CD4-positive, alpha-beta T cell treated with Interleukin-15 for 1 hour (primary cell): Measurements from ENCODE around the gene MTMR3.

Source experiments
- DNase-seq: peaks from one replicate; pipeline ENCODE4 v3.0.0-alpha.2; 2020

Gene MTMR3

GRCh38 chr22:29917052-29917902 lies 34.3 kb downstream of the MTMR3 start:
- no peak for DNase-seq

- DNase-seq: no peak
These were observed 42.4 kb downstream of the MTMR3 start for GRCh38 chr22:29925402-29925801.

GRCh38 chr22:29926057-29926456 lies 43.1 kb downstream of the MTMR3 start:
- DNase-seq: no peak

DNA sequence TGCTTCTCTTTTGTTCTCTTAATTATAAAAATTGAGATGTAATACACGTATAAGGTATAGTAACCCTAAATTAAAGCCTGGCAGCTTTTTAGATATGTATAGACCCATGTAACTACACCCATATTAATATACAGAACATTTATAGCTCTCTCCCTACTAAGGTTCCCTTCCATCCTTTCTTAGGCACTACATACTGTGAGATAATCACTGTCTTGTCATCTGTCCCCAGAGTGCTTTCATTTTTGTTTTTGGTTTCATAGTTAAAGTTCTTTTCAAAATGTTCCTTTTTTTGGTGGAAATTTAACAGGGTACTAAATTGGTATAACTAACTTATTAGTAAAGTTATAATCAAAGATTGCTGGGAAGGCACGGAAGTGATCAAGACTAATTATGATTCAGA lies 49.2 kb downstream of the MTMR3 start:
- no peak for DNase-seq

- DNase-seq: no peak
These were observed 50.6 kb downstream of the MTMR3 start for GRCh38 chr22:29933619-29934018.

DNA sequence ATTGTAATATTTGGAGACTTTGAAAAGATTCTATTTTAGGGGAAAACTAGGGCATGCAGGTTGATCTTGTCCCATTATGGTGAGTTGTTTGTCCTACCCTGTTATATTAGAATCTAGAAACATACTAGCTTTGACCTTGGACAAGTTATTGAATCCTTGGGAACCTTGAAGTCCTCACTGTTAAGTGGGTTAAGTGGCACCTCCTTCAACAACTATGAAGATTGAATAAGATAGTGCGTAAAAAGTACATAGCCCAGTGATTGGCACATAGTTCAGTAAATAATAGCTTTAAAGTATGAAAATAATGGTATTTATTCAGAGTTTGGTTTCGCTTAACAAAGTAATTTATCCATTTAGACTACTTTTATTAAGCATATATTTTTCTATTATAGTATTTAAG lies 51.6 kb downstream of the MTMR3 start:
- DNase-seq: no peak

GRCh38 chr22:29936186-29936585 lies 53.2 kb downstream of the MTMR3 start:
- no peak for DNase-seq

DNA sequence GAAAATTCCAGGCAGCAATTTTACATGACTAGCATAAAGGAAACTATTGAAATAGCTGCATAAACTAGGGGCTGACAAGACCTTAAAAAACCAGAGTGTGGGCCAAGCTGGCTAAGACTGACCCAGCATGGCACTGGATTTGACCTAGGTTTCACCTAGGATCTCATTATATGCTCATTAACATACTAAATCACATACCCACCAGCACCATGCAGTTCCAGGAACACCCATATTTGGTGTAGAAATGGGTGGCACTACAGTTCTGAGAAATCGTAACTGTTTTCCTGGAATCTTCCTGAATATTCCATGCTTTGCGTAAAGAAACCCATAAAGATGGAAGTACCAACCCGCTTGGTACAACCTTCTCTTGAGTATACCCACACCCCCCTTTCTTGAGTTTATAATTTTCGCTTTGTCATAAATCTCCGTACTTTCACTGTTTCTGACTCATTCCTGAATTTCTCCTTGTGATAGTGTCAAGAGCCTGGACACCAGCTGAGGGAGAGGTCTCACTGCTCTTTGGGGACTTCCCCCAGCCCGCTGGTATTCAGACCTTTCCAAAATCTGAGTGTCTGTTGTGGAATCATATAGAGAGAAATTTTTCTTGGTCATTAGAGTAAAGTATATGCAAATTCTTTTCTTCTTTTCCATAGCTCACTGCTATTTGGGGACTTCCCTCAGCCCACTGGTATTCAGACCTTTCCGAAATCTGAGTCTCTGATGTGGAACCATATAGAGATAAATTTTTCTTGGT lies 55.1 kb downstream of the MTMR3 start:
- no peak for DNase-seq

GRCh38 chr22:29940526-29940925 lies 57.6 kb downstream of the MTMR3 start:
- DNase-seq: no peak

- no peak for DNase-seq
These were observed 61.4 kb downstream of the MTMR3 start for GRCh38 chr22:29944339-29944738.

- no peak for DNase-seq
These were observed 62.5 kb downstream of the MTMR3 start for GRCh38 chr22:29945435-29945834.

DNA sequence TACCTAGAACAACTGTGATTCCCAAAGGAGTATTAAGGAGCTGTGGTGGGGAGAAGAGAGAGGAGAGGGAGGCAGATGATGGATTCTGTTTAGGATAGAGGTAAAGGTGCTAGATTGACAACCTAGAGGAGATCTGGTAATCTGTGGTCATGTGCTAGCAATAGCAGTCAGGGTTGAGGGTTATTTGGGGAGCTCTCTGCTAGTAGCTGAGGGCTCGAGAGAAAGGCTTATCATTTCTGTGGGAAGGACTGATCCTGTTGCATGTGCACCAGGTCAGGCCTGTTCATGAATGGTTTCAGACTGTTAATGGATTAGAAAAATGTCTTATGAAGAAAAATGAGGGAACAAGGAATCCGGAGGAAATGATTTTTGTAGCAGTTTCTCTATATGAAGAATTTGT lies 63.2 kb downstream of the MTMR3 start:
- DNase-seq: no peak

DNA sequence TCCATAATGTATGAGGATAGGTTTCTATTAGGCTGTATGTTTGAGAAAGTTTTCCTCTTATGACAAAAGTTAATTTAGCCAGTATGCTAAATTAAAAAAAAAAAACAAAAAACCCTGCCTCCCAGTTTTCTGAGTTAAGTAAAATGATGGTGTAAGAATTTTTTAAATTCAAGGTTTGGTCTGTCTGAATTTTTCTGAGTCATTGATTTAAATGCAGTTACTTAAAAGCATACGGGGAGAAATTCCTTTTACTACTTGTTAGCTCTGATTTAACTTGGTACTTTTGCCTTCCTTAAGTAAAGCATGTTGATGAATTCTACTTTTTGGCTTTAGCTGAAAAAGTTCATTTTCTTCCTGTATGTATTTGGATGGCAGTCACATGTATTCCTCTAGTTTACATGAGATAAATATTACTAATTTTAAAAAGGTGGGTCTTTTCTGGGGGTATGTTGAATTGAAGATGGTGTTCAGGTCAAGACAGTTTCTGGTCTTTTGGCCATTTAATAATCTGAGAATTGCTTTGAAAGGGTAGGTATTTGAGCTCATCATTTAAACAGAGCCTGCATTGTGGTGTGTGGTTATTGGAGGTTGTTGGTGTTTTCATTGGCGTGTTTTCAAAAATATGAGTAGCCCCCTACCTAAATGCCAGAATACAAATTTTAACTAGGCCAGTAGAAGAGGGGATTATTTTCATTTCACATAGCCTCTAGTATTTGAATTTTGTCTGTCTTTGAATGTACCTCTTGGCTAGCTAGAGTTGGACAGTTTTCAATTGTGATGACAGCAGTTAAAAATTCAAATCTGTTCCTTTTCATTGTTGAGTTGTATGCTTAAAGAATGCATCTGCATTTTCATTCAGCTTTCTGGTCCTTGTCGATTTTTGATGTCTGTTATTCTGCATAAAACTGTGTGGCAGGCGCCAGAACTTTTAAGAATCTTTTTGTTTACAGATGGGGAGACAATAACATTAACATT lies 64.7 kb downstream of the MTMR3 start:
- no peak for DNase-seq

- DNase-seq: no peak
These were observed 65.4 kb downstream of the MTMR3 start for GRCh38 chr22:29948385-29948769.

- DNase-seq: no peak
These were observed 66.9 kb downstream of the MTMR3 start for GRCh38 chr22:29949872-29950271.

DNA sequence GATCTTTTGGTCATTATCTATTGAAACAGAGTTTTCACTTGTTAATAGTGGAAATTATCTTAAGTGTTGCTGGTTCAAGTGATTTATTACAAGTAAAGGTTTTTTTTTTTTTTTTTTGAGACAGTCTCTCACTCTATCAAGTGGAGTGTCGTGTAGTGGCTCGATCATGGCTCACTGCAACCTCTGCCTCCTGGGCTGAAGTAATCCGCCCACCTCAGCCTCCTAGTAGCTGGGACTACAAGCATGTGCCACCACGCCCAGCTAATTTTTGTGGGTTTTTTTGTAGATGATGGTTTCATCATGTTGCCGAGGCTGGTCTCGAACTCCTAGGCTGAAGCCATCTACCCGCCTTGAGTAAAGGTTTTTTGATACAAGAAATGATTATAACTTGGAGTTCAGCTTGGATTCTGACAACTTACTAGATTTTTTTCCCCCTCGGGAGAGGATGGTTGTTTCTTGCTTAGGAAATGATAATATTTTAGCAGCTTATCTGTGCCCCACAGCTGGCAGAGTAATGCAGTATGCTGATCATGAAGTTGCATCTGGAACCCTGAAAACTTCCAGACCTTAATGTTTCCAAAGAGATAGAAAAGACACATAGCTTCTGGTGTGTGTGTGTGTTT lies 68.9 kb downstream of the MTMR3 start:
- no peak for DNase-seq

DNA sequence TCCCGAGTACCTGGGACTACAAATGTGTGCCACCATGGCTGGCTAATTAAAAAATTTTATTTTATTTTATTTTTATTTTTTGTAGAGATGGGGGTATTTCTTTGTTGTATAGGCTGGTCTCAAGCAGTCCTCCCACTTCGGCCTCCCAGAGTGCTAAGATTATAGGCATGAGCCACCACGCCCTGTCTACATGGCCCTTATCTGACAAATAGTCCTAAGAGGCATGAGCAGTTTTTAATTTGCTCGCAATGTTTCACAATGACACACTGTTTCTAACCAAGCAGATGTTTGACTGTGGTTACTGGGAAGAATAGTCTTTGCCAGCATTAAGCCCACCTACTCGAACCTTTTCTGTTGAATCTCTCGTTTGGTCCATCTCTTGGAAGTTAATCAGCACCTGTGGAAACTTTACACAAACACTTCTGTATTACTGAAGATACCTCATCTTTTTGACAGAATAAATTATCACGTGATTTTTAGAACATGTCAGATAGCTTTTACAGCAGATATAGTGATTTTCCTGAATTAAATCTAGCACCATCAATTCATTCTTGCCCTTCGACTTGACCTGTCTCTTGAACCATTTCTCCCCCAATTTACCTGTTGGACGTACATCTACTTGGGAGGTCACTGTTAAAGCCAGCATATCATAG lies 71.4 kb downstream of the MTMR3 start:
- no peak for DNase-seq

DNA sequence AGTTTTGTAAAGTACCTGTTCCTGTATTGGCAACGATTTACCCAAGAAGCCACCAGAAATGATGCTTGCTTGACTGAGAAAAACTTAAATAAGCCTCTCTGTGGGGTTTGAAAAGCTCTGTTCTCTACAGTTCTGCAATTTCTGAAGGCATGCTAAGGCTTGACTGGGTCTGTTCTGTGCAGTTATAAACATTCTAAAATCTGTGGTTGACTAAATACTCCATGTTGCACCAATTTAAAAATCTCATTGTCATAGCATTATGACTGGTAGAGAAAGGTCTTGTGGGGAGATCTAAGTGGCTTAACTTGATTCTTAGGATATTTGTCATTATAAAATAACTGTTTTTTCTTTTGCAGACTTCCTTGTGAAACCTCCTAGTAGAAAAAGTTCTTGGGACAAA lies 73.7 kb downstream of the MTMR3 start:
- DNase-seq: no peak

DNA sequence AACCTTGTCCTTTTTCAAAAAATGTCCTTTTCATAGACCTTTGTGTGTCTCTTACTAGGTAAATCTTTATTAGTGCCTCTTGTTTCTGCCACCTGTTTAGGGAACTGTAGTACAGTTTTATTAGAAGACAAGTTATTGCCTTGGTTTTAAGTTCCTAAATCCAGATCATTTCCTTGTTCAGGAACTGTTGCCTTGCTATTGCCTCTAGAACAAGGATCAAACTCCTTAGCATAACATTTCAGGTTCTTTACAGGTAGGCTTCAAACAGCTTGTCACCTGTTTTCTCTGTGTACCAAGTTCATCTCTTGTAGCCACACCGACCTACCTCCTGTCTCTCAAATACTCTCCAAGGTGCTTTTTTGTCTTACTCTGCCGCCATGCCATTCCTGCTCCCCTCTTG lies 75.2 kb downstream of the MTMR3 start:
- no peak for DNase-seq

GRCh38 chr22:29964776-29965175 lies 81.8 kb downstream of the MTMR3 start:
- DNase-seq: no peak

- no peak for DNase-seq
These were observed 84.5 kb downstream of the MTMR3 start for GRCh38 chr22:29967461-29967860.

GRCh38 chr22:29971607-29972006 lies 88.6 kb downstream of the MTMR3 start:
- no peak for DNase-seq
